Measurements from ENCODE around the gene ALCAM. TPM values are rescaled to one million over a fixed set of nuclear protein-coding genes. Genes with fewer than 3 reads are reported as not detected.

ALCAM gene
- total and polyA plus RNA-seq, 2 donors (not counting 3 experiments of a cell fraction or from before 2014, with no cell fraction given): 46.3 to 118 TPM

DNA sequence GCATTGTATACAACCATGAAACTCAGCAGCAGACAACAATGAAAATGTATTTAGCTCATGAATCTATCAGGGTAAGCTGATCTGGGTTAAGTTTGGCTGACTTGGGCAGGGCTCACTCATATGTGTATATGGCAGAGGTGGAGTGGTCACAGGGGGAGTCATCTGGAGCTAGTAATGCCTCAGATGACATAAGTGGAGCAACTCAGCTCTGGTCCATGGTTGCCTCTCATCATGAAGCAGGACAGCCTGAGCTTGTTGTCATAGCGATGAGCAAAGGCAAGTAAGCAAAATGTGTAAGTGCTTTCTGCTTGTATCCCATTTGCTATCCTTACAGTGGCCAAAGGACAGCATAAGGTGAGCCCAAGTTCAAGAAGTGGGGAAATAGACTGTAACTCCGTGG lies 64.5 kb downstream of the ALCAM start:
- CTCF ChIA-PET: interaction anchor here (1.3 to 2.2 kb wide), 2 partner anchors 11 to 43 kb away, joined by 3 to 6 read pairs; no protein-coding TSS in a partner anchor
- no peaks in the 10 kb centered on the region for H3K27me3 ChIP-seq (ENCODE audit: control insufficient read depth in 2 of 2, insufficient read depth in 2 of 2, low read length in 2 of 2)
- dilution Hi-C loops (cut with MboI; ENCODE audit: extremely low pct_ligation_motif_present, low sequenced_read_pairs) (no loop called here), intact Hi-C loops (cut with micrococcal nuclease) (no loop called here)
- POLR2A ChIA-PET: no interaction called here
- H3K36me3 ChIP-seq (ENCODE audit: control insufficient read depth in 2 of 2, extremely low read depth in 1 of 2, insufficient read depth in 2 of 2, low read length in 2 of 2): no peaks in the 10 kb centered on the region
- H3K4me3 ChIP-seq (replicated peaks in 1 of 3; ENCODE audit: insufficient read depth in 1 of 3, low read depth in 1 of 3, low read length in 3 of 3): no peak overlapping the region
- no peak overlapping the region for H2AFZ ChIP-seq (ENCODE audit: low read depth, low read length)
- peaks cover 4% of the 10 kb centered on the region for H3K79me2 ChIP-seq (ENCODE audit: control insufficient read depth, insufficient read depth, low read length)
- no peaks in the 10 kb centered on the region for H4K20me1 ChIP-seq (replicated peaks; ENCODE audit: control insufficient read depth, extremely low read depth, insufficient read depth, low read length)
- H3K4me2 ChIP-seq (ENCODE audit: insufficient read depth, low read length): no peak overlapping the region
- no peak for TF ChIP-seq MYC (IDR thresholded peaks at IDR 0.05; ENCODE audit: low read depth, low read length)
- TF ChIP-seq EZH2 (IDR thresholded peaks at IDR 0.05; ENCODE audit: borderline replicate concordance, low read depth, low read length, severe bottlenecking): no peak
- TF ChIP-seq MAX (IDR thresholded peaks at IDR 0.05; ENCODE audit: insufficient read depth, insufficient read length): no peak
- TF ChIP-seq CTCF (IDR thresholded peaks at IDR 0.05; ENCODE audit: extremely low read depth in 1 of 2, insufficient read depth in 1 of 2, low read depth in 1 of 2, low read length in 2 of 2): no peak
- TF ChIP-seq FOS (IDR thresholded peaks at IDR 0.05; ENCODE audit: borderline replicate concordance, insufficient read depth, low read length): no peak
- TF ChIP-seq POLR2A (IDR thresholded peaks at IDR 0.05; ENCODE audit: low read depth, low read length): no peak
- TF ChIP-seq POLR2AphosphoS5 (IDR thresholded peaks at IDR 0.05; ENCODE audit: insufficient read depth, low read depth, low read length): no peak
- H3K9me3 ChIP-seq (replicated peaks; ENCODE audit: control insufficient read depth, insufficient read depth, low read length): no peaks in the 10 kb centered on the region
- no peaks in the 10 kb centered on the region for H3K4me1 ChIP-seq (ENCODE audit: control insufficient read depth, extremely low read depth, insufficient read depth, low read length)
- H3K27ac ChIP-seq (ENCODE audit: insufficient read depth, low read depth, low read length): no peak overlapping the region
- H3K9ac ChIP-seq (replicated peaks; ENCODE audit: extremely low read depth, insufficient read depth, low read length): no peak overlapping the region
- FAIRE-seq: no peak
- no TSS peak for BruUV-seq (replicated peaks)
- no peaks in the 10 kb centered on the region for H3K9me1 ChIP-seq (replicated peaks; ENCODE audit: control insufficient read depth, extremely low read depth, insufficient read depth, low read length)
- no peak for DNase-seq (ENCODE audit: low read depth, low spot score)
